Activated gamma-delta T cell treated with Interleukin-2 at 50 U/mL for 16 hours (primary cell): Measurements from ENCODE around the gene DHRSX.

Experiments used
- DNase-seq: peaks from one replicate; pipeline ENCODE4 v3.0.0-alpha.2; 2020

The DHRSX gene

DNA sequence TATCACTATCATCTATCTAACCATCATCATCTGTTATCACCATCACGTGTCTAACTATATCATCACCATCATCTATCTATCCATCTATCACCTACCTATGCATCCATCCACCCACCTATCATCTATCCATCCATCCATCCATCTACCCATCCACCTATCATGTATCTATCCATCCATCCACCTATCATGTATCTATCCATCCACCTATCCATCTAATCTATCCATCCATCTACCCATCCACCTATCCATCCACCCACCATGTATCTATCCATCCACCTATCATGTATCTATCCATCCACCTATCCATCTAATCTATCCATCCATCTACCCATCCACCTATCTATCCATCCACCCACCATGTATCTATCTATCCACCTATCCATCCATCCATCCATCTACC, 316.7 kb downstream of the DHRSX start:
- no peak for DNase-seq

DNA sequence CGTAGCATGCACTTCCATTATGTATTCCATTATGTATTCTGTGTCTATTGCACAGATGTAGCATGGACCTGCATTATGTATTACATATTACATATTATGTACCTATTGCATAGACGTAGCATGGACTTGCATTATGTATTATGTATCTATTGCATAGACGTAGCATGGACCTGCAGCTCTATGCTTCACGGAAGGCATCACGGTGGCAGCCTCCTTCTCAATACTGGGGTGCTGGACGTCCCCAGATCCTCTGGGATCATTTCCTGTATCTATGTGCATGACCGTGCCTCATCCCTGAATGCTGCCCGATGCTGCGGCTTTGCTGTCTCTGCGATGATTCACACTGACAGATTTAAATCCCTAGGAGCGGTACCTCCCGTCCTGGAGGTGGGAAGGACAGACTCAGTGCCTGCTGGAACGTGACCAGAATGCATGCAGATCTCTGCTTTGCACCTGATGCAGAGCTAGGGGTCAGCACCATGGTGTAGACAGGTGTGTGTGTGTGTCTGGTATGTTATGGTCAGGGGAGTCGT, 317.5 kb downstream of the DHRSX start:
- no peak for DNase-seq

- DNase-seq = no peak
Observed at GRCh38 chrX:2177541-2177940, 323.2 kb downstream of the DHRSX start.

- no peak for DNase-seq
Observed at GRCh38 chrX:2176733-2177132, 324.0 kb downstream of the DHRSX start.

DNA sequence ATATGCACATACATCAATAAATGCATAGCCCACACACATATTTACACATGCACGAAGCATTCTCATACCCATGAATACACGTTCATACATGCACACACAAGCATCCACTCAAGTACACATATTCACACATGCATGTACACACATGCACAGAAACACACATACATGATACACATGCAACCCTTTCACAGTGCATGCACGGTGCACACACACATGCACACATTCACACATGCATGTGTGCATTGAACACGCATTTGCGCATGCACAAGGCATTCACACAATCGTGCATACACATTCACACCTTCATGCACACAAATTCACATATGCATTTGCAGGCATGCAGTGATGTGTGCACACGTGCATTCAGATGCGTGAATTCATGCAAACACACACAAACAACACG, 324.5 kb downstream of the DHRSX start:
- no peak for DNase-seq

DNA sequence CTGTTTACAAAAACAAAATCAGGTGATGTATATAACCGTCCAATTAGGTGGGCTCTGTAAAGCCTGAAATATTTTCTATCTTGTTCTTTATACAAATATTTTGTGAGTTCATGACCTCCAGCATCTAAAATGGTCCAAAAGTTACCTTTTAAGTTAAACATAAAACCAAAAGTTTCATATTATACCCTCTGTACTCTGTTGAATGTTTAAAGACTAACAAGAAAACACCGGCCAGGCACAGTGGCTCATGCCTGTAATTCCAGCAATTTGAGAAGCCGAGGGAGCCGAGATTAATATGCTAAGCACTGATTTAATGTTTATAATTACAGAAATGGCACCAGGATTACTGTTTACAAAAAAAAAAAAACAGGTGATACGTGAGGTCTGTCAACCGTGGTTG, 328.4 kb downstream of the DHRSX start:
- no peak for DNase-seq
